Gastrocnemius medialis (tissue), 4 donors: ENCODE results near the gene THSD7A.

ENCODE experiments used
- POLR2A ChIP-seq, 2 donors: fragments of 450-650 bp; IDR thresholded peaks; one replicate each; pipeline ENCODE4 v1.6.1; 2017; ENCODE audit warnings: antibody characterized with exemption in 2 of 2, mild to moderate bottlenecking in 2 of 2, moderate library complexity in 2 of 2
- TF ChIP-seq, protein P1 (sequence below), 5 experiments: fragments of 450-650 bp in 3 of 5; fragments of 200-600 bp in 2 of 5; sonication (generic) in 2 of 5; IDR thresholded peaks in 4 of 5; conservative IDR thresholded peaks in 1 of 5; 1 replicate in 4 of 5; 2 replicates in 1 of 5; pipeline ENCODE4 v1.5.1; 2016 to 2019; ENCODE audit warnings: antibody characterized with exemption in 5 of 5, mild to moderate bottlenecking in 3 of 5, moderate library complexity in 3 of 5

DNA sequence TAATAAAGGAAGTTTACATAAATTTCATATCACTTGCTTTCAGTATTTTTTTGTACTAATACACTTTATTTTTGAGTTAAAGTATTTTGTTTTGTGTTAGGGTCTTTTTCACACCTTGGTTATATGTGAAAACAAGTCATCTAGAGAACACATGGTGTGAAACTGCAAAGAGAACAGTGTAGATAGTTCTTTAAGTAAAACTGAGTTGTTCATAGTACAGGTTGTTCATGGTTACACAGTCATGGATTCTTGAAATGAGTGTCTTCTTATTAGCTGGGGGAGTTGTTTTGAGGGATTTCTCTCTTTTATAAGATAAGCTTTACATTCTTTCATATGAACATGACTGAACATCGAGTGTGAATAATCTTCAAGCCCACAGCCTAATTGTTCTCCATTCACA is 244.2 kb downstream of the THSD7A start:
- TF ChIP-seq, protein P1, sequence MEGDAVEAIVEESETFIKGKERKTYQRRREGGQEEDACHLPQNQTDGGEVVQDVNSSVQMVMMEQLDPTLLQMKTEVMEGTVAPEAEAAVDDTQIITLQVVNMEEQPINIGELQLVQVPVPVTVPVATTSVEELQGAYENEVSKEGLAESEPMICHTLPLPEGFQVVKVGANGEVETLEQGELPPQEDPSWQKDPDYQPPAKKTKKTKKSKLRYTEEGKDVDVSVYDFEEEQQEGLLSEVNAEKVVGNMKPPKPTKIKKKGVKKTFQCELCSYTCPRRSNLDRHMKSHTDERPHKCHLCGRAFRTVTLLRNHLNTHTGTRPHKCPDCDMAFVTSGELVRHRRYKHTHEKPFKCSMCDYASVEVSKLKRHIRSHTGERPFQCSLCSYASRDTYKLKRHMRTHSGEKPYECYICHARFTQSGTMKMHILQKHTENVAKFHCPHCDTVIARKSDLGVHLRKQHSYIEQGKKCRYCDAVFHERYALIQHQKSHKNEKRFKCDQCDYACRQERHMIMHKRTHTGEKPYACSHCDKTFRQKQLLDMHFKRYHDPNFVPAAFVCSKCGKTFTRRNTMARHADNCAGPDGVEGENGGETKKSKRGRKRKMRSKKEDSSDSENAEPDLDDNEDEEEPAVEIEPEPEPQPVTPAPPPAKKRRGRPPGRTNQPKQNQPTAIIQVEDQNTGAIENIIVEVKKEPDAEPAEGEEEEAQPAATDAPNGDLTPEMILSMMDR (IDR thresholded peaks at IDR 0.05 in 4 of 5, conservative IDR thresholded peaks at IDR 0.05 in 1 of 5): no peak
- TF ChIP-seq POLR2A (IDR thresholded peaks at IDR 0.05): no peak
